ENCODE results near the gene DNM2. TPM values are rescaled to one million over a fixed set of nuclear protein-coding genes. Genes with fewer than 3 reads are reported as not detected.
A peak's percentile ranks its signal among the peaks of the same experiment; 100 is the strongest.

DNM2 gene
- total and polyA plus RNA-seq, 2 of the 13 experiments (the other 11 are each of a cell fraction or from before 2014, with no cell fraction given), result 41.7 to 59.8 TPM

DNA sequence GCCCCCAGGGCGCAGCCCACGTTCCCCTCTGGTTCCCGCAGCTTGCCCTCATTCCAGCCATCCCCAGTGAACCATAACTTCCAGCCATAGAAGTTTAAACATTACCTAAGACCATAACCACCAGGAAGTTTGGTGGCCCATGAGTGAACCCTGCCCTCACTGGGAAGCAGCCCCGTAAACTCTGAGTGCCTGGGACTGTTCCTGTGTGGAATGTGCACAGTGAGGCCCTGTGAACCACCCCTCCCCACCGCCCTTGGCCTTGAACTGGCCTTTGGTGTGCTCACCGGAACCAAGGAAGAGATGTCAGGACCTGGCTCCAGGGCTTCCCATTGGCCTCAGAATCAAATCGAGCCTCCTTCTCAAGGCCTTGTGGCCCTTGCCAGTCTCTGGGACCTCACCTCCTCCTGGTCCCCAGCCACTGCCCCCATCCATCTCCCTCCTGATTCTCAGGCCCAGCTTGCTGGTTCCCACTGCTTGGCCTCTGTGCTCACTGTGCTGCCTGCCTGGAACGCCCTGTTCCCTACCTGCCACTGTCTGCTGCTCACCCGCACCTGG is 46.5 kb downstream of the DNM2 start (continued):
- TF ChIP-seq, protein P1, sequence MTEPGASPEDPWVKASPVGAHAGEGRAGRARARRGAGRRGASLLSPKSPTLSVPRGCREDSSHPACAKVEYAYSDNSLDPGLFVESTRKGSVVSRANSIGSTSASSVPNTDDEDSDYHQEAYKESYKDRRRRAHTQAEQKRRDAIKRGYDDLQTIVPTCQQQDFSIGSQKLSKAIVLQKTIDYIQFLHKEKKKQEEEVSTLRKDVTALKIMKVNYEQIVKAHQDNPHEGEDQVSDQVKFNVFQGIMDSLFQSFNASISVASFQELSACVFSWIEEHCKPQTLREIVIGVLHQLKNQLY (CRISPR knock-in tag; IDR thresholded peaks at IDR 0.05), result peak; percentile 91
- TF ChIP-seq REST (IDR thresholded peaks at IDR 0.05; ENCODE audit: borderline replicate concordance in 1 of 2, low read depth in 1 of 2, low read length in 2 of 2) (peak in 1 of 2 experiments; percentile 79; a peak in 1 of 4 replicates), ZNF614 (CRISPR knock-in tag; IDR thresholded peaks at IDR 0.05; ENCODE audit: borderline replicate concordance) (peak; percentile 97), XRCC5 (optimal IDR thresholded peaks at IDR 0.05; ENCODE audit: low read length) (peak; percentile 70), ZNF136 (CRISPR knock-in tag; IDR thresholded peaks at IDR 0.05; ENCODE audit: low read depth) (peak; percentile 84; the same call in 1 of the 2 replicates), ELF3 (CRISPR knock-in tag; IDR thresholded peaks at IDR 0.05) (peak; percentile 100), ZNF761 (CRISPR knock-in tag; conservative IDR thresholded peaks at IDR 0.05) (no peak), MEF2D (CRISPR knock-in tag; IDR thresholded peaks at IDR 0.05) (peak; percentile 86; the same call in 1 of the 2 replicates), ZNF576 (CRISPR knock-in tag; IDR thresholded peaks at IDR 0.05) (no peak), ZNF296 (CRISPR knock-in tag; conservative IDR thresholded peaks at IDR 0.05) (no peak), ZBTB33 (CRISPR knock-in tag; IDR thresholded peaks at IDR 0.05) (peak; percentile 87), GLMP (CRISPR knock-in tag; IDR thresholded peaks at IDR 0.05; ENCODE audit: borderline replicate concordance) (no peak), KDM5A (IDR thresholded peaks at IDR 0.05; ENCODE audit: borderline replicate concordance, low read length) (no peak)
- TF ChIP-seq, protein P2, sequence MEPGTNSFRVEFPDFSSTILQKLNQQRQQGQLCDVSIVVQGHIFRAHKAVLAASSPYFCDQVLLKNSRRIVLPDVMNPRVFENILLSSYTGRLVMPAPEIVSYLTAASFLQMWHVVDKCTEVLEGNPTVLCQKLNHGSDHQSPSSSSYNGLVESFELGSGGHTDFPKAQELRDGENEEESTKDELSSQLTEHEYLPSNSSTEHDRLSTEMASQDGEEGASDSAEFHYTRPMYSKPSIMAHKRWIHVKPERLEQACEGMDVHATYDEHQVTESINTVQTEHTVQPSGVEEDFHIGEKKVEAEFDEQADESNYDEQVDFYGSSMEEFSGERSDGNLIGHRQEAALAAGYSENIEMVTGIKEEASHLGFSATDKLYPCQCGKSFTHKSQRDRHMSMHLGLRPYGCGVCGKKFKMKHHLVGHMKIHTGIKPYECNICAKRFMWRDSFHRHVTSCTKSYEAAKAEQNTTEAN (CRISPR knock-in tag; conservative IDR thresholded peaks at IDR 0.05), result 0 out of 2 replicates have a peak, but pooled peaks have one; percentile 62
- TF ChIP-seq, protein P3, sequence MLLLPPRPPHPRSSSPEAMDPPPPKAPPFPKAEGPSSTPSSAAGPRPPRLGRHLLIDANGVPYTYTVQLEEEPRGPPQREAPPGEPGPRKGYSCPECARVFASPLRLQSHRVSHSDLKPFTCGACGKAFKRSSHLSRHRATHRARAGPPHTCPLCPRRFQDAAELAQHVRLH (CRISPR knock-in tag; IDR thresholded peaks at IDR 0.05; ENCODE audit: borderline replicate concordance, low read depth), result peak; percentile 92
- TF ChIP-seq, protein P4, sequence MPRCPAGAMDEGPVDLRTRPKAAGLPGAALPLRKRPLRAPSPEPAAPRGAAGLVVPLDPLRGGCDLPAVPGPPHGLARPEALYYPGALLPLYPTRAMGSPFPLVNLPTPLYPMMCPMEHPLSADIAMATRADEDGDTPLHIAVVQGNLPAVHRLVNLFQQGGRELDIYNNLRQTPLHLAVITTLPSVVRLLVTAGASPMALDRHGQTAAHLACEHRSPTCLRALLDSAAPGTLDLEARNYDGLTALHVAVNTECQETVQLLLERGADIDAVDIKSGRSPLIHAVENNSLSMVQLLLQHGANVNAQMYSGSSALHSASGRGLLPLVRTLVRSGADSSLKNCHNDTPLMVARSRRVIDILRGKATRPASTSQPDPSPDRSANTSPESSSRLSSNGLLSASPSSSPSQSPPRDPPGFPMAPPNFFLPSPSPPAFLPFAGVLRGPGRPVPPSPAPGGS (CRISPR knock-in tag; IDR thresholded peaks at IDR 0.05), result peak; percentile 67; the same call in 1 of the 2 replicates

Data from HepG2 (cell line).